BJ (cell line): ENCODE results near the gene CMTM7. TPM values are rescaled to one million over a fixed set of nuclear protein-coding genes. Genes with fewer than 3 reads are reported as not detected.

Experiments
- CTCF ChIA-PET: fragments of 350-600 bp; formaldehyde crosslinking; extraction: SDS; loops from one replicate; lab custom pipeline; 2021; ENCODE audit warnings: antibody characterized with exemption, inconsistent platforms; lab: Yijun Ruan, JAX
- POLR2A ChIA-PET: fragments of 300-600 bp; sonication (Branson Sonifier 250); formaldehyde crosslinking; extraction: SDS; loops from one replicate; lab custom pipeline; 2021; ENCODE audit warnings: antibody characterized with exemption; lab: Charles Lee
- DNase-seq: peaks from one replicate; pipeline ENCODE4 v3.0.0-alpha.2; 2011; ENCODE audit warnings: low read depth
- H3K27me3 ChIP-seq: 2 replicates; pipeline ENCODE4 v1.6.0; 2011; ENCODE audit warnings: low read length; ENCODE audit not compliant: control insufficient read depth, insufficient read depth
- H3K36me3 ChIP-seq: 2 replicates; pipeline ENCODE4 v1.5.1; 2011; ENCODE audit warnings: low read length; ENCODE audit not compliant: control insufficient read depth, insufficient read depth
- H3K4me3 ChIP-seq: 2 replicates; pipeline ENCODE4 v1.5.1; 2011; ENCODE audit warnings: low read depth, mild to moderate bottlenecking, control low read depth, low read length
- polyA plus RNA-seq: library from polyadenylated mRNA; depleted of rRNA; stranded (reverse); fragments of >200 nt; gene quantifications from 2 replicates; pipeline ENCODE4 v1.2.3, GENCODE V29; 2011
- TF ChIP-seq, protein P1 (sequence below): IDR thresholded peaks from 2 replicates; pipeline ENCODE4 v1.5.1; 2011; ENCODE audit warnings: low read depth, mild to moderate bottlenecking, control low read depth, inconsistent platforms, low read length, moderate library complexity; ENCODE audit not compliant: insufficient read depth

Gene CMTM7
- polyA plus RNA-seq, 1 experiment = 13.7 TPM

DNA sequence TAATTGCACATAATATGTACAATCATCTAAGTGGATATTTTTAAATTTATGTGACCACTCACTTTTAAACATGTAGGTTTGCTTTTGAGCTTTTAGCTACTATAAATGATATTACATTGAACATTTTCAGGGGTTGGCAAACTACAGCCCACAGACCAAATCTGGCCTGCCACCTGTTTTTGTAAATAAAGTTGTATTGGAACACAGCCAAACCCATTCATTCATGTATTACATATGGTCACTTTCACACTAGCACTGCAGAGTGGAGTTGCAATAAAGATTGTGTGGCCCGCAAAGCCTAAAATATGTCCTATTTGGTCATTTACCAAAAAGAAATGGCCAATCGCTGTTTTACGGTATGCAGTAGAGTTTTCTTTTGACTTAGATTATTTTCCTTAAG lies 21.2 kb downstream of the CMTM7 start:
- H3K27me3 ChIP-seq = no peaks in the 10 kb centered on the region
- CTCF ChIA-PET = interaction anchor here (1.4 to 1.5 kb wide), 3 partner anchors 14 to 55 kb away, joined by 3 to 6 read pairs (median 5); no protein-coding TSS in a partner anchor
- no peak overlapping the region for H3K4me3 ChIP-seq
- DNase-seq = no peak
- H3K36me3 ChIP-seq = no peaks in the 10 kb centered on the region
- TF ChIP-seq, protein P1, sequence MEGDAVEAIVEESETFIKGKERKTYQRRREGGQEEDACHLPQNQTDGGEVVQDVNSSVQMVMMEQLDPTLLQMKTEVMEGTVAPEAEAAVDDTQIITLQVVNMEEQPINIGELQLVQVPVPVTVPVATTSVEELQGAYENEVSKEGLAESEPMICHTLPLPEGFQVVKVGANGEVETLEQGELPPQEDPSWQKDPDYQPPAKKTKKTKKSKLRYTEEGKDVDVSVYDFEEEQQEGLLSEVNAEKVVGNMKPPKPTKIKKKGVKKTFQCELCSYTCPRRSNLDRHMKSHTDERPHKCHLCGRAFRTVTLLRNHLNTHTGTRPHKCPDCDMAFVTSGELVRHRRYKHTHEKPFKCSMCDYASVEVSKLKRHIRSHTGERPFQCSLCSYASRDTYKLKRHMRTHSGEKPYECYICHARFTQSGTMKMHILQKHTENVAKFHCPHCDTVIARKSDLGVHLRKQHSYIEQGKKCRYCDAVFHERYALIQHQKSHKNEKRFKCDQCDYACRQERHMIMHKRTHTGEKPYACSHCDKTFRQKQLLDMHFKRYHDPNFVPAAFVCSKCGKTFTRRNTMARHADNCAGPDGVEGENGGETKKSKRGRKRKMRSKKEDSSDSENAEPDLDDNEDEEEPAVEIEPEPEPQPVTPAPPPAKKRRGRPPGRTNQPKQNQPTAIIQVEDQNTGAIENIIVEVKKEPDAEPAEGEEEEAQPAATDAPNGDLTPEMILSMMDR = no peak
- POLR2A ChIA-PET = no interaction called here

DNA sequence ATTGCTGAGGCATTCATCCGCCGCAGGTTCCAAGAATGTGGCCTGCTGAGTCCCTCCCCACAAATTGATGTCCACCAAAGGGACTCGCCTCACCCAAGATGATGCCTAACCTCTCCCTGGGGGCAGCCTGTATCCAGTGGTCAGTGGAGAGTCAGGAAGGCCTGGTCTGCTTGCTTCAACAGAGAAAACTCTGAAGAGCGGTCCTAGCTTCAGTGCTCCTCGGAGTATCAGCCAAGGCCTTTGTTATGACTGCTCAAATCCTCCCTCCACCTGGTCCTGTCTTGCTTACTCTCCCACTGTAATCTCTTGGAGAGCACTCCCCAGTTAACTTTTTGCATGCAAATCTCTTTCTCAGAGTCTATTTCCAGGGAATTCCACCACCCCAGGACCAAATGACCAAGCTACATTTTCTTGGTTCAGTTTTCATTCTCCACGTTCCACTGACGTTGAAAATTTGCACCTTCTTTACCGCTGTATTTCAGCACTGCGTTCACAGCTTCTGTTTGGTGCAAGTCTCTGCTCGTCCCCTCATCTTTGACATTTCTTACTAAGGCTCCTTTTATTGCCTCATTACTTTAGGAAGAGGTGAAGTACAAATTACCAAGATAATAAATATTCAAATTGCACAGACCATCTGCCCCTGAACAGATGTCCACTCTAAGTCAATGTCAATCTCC lies 22.3 kb downstream of the CMTM7 start:
- TF ChIP-seq, protein P1 = no peak
- POLR2A ChIA-PET = no interaction called here
- Histone ChIP-seq H3K27me3 (no peaks in the 10 kb centered on the region), H3K4me3 (no peak overlapping the region), H3K36me3 (no peaks in the 10 kb centered on the region)
- CTCF ChIA-PET = interaction anchor here (1.4 to 1.7 kb wide), 3 partner anchors 15 to 54 kb away, joined by 3 to 8 read pairs (median 6); no protein-coding TSS in a partner anchor
- DNase-seq = no peak

DNA sequence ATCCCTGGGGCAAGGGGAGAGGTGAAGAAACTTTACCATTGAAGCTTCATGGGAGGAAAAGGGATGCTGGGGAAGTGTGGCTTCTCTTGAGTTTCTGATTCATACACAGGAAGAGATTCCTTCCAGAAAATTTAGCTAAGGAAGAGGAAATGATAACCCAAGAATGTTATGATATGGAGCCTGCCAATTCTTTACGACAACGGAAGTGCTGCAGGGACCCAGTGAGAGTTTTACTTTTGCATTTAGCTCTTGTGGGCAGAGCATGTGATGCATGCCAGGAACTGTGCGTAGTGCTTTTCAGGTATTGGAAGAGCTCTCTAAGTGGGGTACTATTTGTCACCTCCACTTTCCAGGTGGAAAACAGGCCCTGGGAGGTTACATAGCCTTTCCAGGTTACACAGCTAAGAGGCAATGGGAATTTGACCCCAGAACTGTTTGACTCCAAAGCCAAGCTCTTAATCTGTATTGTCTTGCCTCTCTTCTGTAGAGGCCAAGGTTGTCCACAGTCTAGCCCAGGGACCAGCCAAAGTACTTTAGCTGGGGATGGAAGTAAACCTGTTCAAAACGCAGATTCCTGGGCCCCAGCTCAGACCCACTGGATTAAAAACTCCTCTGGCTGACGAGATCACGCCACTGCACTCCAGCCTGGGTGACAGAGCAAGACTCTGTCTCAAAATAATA lies 23.0 kb downstream of the CMTM7 start:
- Histone ChIP-seq H3K4me3 (no peak overlapping the region), H3K27me3 (no peaks in the 10 kb centered on the region), H3K36me3 (no peaks in the 10 kb centered on the region)
- no peak for DNase-seq
- TF ChIP-seq, protein P1 = no peak
- ChIA-PET POLR2A (no interaction called here), CTCF (interaction anchor here (0.8 to 1.7 kb wide), 4 partner anchors 8 to 53 kb away, joined by 3 to 8 read pairs (median 4); no protein-coding TSS in a partner anchor)

GRCh38 chr3:32419742-32420125 lies 28.1 kb downstream of the CMTM7 start:
- POLR2A ChIA-PET = no interaction called here
- CTCF ChIA-PET = interaction anchor here (0.8 to 7.8 kb wide), 3 partner anchors 9 to 49 kb away, joined by 3 to 46 read pairs (median 3); no protein-coding TSS in a partner anchor
- Histone ChIP-seq H3K27me3 (no peaks in the 10 kb centered on the region), H3K4me3 (no peak overlapping the region), H3K36me3 (no peaks in the 10 kb centered on the region)
- TF ChIP-seq, protein P1 = no peak
- no peak for DNase-seq

DNA sequence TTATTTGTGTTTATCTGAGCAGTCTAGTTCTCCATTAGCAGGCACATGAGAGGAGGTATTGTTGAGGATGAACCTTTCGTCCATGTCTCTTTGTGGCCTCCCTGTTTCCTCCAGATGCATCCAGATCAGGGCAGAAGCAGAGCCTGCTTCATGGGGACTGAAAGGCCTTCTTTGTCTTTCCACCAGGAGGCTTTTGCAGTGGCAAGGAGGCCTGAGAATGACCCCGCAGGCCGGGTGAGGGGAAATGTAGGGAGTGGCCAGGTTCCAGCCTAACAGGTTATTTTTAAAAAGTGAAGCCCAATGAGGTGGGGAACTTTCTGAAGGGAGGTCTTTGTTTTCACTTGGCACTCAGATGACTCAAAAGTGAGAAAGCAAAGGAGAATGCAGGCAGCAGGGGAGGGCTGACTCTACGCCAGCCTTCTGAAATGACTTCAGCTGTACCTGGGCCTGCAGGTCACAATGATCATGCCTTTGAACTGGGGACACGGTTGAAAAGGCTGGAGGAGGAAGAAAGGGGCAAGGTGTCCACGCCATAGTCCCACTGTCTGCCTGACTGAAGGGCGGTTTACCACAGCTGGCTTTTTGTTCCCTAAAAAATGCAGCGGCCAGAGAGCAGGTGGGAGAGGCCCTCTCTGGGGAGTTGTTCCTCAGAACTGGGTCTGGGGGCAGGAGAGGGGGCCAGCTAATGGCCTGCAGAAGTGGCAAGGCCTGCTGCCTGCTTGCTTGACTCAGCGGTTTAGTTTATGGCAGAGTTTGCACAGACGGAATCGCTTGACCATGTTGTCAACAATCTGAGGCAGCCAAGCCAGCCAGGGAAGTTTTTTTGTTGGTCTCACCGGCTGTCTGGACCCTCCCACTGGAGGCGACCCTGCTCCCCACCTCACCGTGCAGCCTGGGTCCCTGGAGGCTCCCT lies 28.7 kb downstream of the CMTM7 start:
- CTCF ChIA-PET = interaction anchor here (0.6 to 7.8 kb wide), 5 partner anchors 10 to 67 kb away, joined by 3 to 46 read pairs (median 3); no protein-coding TSS in a partner anchor
- no peak for DNase-seq
- POLR2A ChIA-PET = no interaction called here
- TF ChIP-seq, protein P1 = peak; percentile 26; the same call in 1 of the 2 replicates
- Histone ChIP-seq H3K4me3 (no peak overlapping the region), H3K27me3 (no peaks in the 10 kb centered on the region), H3K36me3 (no peaks in the 10 kb centered on the region)
